GM10248 (cell line): Measurements from ENCODE around the gene PPP1R14C.

ENCODE experiments used
- CTCF ChIA-PET: fragments of 300-600 bp; sonication (Branson Sonifier 250); formaldehyde crosslinking; extraction: SDS; loops from one replicate; lab custom pipeline; 2021; ENCODE audit warnings: antibody characterized with exemption; lab: Yijun Ruan, JAX
- POLR2A ChIA-PET: fragments of 350-650 bp; sonication (Branson Sonifier 250); formaldehyde crosslinking; extraction: SDS; loops from one replicate; lab custom pipeline; 2020; ENCODE audit warnings: antibody characterized with exemption; lab: Yijun Ruan, JAX
- DNase-seq: peaks from one replicate; pipeline ENCODE4 v3.0.0; 2012; ENCODE audit errors: extremely low spot score
- TF ChIP-seq, protein P1 (sequence below): IDR thresholded peaks from 2 replicates; pipeline ENCODE4 v1.5.1; 2012; ENCODE audit warnings: mild to moderate bottlenecking, low read depth; ENCODE audit errors: extremely low read depth, missing control alignments, control extremely low read depth

Gene PPP1R14C

DNA sequence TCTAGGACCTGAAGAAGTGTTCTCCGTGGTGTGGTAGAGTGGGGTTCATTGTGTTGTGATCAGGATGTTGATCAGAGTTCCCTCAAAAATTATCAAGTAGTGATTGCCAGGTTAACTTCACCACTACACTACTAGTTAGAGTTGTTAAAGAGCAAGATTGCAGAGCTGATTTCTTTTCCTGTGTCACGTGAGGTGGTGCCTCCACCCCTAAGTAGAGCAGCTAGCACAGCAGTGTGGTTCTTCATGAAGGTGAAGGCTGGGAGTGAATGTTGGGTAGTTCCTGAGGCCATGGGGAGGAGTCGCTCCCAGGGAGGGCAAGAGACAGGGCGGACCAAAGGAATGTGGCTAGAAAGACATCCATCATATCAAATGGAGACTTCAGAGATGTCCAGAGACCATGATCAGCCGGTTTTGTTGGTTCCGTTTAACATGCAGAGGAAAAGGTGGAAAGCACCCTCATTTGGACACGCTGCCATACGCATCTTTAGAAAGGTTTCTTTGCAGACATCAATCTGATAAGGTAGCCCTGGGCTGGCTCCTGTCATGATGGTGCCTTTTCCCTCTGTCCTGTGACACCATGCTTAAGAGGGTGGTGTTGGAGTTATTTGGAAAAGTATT, 146.7 kb downstream of the PPP1R14C start:
- ChIA-PET CTCF (interaction anchor here (1.3 kb wide), 1 partner anchor 13 kb away, joined by 3 read pairs; no protein-coding TSS in a partner anchor), POLR2A (no interaction called here)
- DNase-seq, result no peak
- TF ChIP-seq, protein P1, sequence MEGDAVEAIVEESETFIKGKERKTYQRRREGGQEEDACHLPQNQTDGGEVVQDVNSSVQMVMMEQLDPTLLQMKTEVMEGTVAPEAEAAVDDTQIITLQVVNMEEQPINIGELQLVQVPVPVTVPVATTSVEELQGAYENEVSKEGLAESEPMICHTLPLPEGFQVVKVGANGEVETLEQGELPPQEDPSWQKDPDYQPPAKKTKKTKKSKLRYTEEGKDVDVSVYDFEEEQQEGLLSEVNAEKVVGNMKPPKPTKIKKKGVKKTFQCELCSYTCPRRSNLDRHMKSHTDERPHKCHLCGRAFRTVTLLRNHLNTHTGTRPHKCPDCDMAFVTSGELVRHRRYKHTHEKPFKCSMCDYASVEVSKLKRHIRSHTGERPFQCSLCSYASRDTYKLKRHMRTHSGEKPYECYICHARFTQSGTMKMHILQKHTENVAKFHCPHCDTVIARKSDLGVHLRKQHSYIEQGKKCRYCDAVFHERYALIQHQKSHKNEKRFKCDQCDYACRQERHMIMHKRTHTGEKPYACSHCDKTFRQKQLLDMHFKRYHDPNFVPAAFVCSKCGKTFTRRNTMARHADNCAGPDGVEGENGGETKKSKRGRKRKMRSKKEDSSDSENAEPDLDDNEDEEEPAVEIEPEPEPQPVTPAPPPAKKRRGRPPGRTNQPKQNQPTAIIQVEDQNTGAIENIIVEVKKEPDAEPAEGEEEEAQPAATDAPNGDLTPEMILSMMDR, result no peak

DNA sequence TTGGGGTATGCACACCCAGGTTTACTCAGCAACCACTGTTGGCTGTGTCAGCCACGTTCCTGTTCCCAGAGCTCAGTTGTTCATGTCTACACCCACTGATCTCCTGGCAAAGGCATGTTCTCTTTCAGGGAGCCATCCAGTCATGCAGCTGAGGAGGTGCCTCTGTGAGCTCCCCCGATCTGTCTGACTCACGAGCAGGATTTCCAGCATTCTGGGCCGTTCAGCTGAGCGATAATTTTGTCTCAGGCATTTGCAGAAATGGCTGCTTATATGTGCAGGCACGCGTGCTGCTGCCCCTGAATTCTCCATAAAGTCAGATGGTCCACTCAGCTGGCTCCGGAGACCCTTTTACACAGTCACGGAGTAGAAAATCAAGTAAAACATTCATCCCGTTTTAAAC, 147.6 kb downstream of the PPP1R14C start:
- ChIA-PET POLR2A (no interaction called here), CTCF (interaction anchor here (1.2 to 1.3 kb wide), 2 partner anchors 9 to 37 kb away, joined by 3 read pairs; no protein-coding TSS in a partner anchor)
- DNase-seq, result no peak
- TF ChIP-seq, protein P1, result no peak

DNA sequence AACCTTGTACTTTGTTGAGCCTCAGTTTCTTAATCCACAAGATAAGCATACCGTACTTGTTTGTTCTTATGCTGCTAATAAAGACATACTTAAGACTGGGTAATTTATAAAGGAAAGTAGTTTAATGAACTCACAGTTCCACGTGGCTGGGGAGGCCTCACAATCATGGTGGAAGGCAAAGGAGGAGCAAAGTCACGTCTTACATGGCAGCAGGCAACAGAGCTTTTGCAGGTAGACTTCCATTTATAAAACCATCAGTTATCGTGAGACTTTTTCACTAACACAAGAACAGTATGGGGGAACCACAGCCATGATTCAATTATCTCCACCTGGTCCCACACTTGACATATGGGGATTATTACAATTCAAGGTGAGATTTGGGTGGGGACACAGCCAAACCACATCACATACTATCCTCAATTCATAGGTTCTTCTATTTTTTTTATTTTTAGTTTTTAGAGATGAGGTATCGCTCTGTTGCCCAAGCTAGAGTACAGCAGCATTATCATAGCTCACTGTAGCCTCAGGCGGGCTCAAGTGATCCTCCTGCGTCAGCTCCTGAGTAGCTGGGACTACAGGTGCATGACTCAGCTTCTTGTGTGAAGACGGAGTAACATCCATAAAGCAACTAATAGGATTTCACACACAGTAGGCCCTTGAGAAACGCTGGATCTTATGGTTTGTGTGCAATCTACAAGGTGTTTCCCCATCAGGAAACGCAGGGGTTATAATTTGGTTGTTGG, 149.3 kb downstream of the PPP1R14C start:
- DNase-seq, result no peak
- ChIA-PET CTCF (no interaction called here), POLR2A (no interaction called here)
- TF ChIP-seq, protein P1, result no peak

DNA sequence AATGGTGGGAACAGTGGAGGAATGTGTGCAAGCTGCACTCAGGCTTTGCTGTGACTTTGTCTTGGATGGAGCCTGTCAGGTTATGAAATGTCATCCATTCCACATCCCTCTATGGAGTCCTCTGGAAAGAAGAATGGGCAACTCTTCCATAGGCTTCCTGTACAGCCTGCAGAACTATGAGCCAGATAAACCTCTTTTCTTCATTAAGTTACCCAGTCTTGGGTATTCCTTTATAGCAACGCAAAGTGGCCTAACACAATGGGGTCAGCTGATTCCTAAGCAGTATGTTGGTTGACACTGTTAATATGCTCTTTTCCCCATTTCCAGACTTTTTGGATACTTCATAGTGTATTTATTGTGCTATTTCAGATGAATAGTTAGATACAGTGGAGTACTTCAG, 150.2 kb downstream of the PPP1R14C start:
- ChIA-PET POLR2A (no interaction called here), CTCF (no interaction called here)
- TF ChIP-seq, protein P1, result no peak
- DNase-seq, result no peak

DNA sequence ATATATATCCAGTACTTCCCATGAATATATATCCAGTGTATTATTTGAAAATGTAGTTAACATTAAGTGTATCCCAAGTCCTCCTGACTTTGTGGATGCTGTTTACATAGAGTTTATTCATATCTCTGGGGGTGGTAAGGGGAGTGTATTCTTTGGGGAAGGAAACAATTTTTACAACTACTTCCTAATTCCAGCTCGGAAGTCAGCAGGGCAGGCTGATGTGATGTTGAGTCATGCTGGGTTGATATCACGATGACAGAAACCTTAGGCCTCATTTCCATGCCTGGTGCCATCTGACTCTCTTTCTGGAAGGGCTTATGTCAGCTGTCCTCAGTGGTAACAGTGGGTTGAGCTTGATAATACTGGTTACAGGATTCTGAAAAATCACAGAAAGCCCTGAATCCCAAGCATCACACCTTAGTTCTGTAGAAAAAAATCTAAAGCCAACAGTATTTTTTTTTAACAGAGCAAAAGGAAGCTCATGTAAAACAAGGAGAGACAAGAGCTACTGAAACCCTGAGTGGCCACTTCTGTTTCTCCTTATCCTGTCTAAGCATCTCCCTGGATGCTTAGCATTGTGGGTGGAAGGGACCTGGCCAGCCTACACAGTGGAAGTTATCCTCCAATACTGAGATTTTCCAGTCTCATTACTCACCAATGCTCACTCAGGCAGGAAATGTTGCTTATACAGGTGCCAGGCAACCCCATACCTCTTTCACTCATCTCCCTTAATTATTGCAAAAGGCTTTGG, 150.8 kb downstream of the PPP1R14C start:
- POLR2A ChIA-PET, result no interaction called here
- TF ChIP-seq, protein P1, result no peak
- DNase-seq, result no peak
- CTCF ChIA-PET, result no interaction called here

DNA sequence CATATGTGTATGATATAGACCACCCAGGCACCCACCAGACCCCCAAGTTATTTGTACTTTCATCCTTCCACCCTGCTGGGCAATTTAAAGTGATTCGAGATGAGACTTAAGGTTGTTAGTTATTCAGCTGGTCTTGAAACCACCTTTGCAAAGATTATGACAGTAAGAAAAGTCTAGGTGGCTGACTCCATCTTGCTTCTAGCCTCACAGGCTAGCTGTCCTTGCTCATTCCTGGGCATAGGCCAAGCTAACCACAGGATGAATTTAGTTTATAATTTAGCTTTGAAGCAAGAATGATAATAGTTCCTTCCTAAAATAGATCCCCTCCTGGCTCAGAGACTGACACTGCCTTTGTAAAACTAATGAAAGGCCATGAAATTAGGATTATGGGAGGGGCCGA, 154.0 kb downstream of the PPP1R14C start:
- no peak for DNase-seq
- TF ChIP-seq, protein P1, result no peak
- ChIA-PET POLR2A (no interaction called here), CTCF (interaction anchor here (2.4 kb wide), 1 partner anchor 10 kb away, joined by 5 read pairs; no protein-coding TSS in a partner anchor)
